ENCODE data around the gene TEX28. TPM values are rescaled to one million over a fixed set of nuclear protein-coding genes. Genes with fewer than 3 reads are reported as not detected.
A peak's percentile ranks its signal among the peaks of the same experiment; 100 is the strongest.
"Not testable (repeated sequence)": the region's sequence is repeated elsewhere in the genome, so short reads cannot be mapped to it uniquely, and the experiment has no call there.

TEX28 gene
- total and polyA plus RNA-seq, 11 donors = not detected

DNA sequence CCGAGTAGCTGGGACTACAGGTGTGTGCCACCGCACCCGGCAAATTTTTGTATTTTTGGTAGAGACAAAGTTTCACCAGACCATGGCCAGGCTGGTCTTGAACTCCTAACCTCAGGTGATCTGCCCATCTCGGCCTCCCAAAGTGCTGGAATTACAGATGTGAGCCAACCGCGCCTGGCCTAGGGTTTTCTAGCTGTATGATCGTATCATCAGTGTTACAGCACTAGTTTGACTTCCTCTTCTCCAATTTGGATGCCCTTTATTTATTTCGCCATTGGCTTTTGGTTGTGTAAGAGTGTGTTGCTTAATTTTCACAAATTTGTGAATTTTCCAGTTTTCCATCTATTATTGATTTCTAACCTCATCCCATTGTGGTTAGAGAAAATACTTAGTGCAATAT lies 5.9 kb upstream of the TEX28 start:
- WGBS, 4 donors = 87 to 92% (median 89%) methylated on average over 8 of the region's 8 CpGs
- ATAC-seq (no peak), DNase-seq (peak in 1 of 5 donors; percentile 19)
- H3K27me3 ChIP-seq = no peaks in the 10 kb centered on the region
- intact Hi-C loops (cut with DNase I) = no loop called here
- H3K9me3 ChIP-seq = no peaks in the 10 kb centered on the region
- no peak overlapping the region for H3K27ac ChIP-seq
- no peak for TF ChIP-seq POLR2A (IDR thresholded peaks at IDR 0.05)
- TF ChIP-seq, protein P1, sequence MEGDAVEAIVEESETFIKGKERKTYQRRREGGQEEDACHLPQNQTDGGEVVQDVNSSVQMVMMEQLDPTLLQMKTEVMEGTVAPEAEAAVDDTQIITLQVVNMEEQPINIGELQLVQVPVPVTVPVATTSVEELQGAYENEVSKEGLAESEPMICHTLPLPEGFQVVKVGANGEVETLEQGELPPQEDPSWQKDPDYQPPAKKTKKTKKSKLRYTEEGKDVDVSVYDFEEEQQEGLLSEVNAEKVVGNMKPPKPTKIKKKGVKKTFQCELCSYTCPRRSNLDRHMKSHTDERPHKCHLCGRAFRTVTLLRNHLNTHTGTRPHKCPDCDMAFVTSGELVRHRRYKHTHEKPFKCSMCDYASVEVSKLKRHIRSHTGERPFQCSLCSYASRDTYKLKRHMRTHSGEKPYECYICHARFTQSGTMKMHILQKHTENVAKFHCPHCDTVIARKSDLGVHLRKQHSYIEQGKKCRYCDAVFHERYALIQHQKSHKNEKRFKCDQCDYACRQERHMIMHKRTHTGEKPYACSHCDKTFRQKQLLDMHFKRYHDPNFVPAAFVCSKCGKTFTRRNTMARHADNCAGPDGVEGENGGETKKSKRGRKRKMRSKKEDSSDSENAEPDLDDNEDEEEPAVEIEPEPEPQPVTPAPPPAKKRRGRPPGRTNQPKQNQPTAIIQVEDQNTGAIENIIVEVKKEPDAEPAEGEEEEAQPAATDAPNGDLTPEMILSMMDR (IDR thresholded peaks at IDR 0.05) = no peak
- no peak overlapping the region for H3K4me3 ChIP-seq
- H3K36me3 ChIP-seq = no peaks in the 10 kb centered on the region
- no peaks in the 10 kb centered on the region for H3K4me1 ChIP-seq

GRCh38 chrX:154298312-154298711 lies 3.4 kb upstream of the TEX28 start:
- intact Hi-C loops (cut with DNase I) = no loop called here
- no peak for TF ChIP-seq POLR2A (IDR thresholded peaks at IDR 0.05)
- TF ChIP-seq, protein P1 (IDR thresholded peaks at IDR 0.05) = no peak
- H3K4me3 ChIP-seq = no peak overlapping the region
- DNase-seq = peak in 1 of 5 donors; percentile 2
- ATAC-seq = no peak
- no peak overlapping the region for H3K27ac ChIP-seq
- H3K9me3 ChIP-seq = no peaks in the 10 kb centered on the region
- no peaks in the 10 kb centered on the region for H3K27me3 ChIP-seq
- H3K4me1 ChIP-seq = no peaks in the 10 kb centered on the region
- 83 to 88% (median 86%) methylated on average over 7 of the region's 7 CpGs for WGBS, 4 donors
- H3K36me3 ChIP-seq = no peaks in the 10 kb centered on the region

- Histone ChIP-seq H3K4me3 (no peak overlapping the region), H3K27me3 (no peaks in the 10 kb centered on the region), H3K36me3 (no peaks in the 10 kb centered on the region), H3K9me3 (no peaks in the 10 kb centered on the region), H3K4me1 (no peaks in the 10 kb centered on the region), H3K27ac (no peak overlapping the region)
- WGBS, 4 donors = 86 to 93% (median 90%) methylated on average over 18 of the region's 18 CpGs
- TF ChIP-seq, protein P1 (IDR thresholded peaks at IDR 0.05) = no peak
- no peak for TF ChIP-seq POLR2A (IDR thresholded peaks at IDR 0.05)
- ATAC-seq (no peak), DNase-seq (peak in 1 of 5 donors; percentile 15)
- intact Hi-C loops (cut with DNase I) = no loop called here
These were observed 1.8 kb upstream of the TEX28 start for GRCh38 chrX:154296731-154297130.

- Histone ChIP-seq H3K27ac (no peak within 1 kb of the TSS), H3K4me3 (no peak within 1 kb of the TSS), H3K36me3 (no peaks in the 10 kb centered on the region), H3K27me3 (no peaks in the 10 kb centered on the region), H3K4me1 (no peaks in the 10 kb centered on the region), H3K9me3 (no peaks in the 10 kb centered on the region)
- 93 to 97% (median 95%) methylated on average over 31 to 37 of the region's 37 CpGs for WGBS, 4 donors
- ATAC-seq (no peak), DNase-seq (peak in 1 of 5 donors; percentile 18)
- intact Hi-C loops (cut with DNase I) = no loop called here
- no peak for TF ChIP-seq POLR2A (IDR thresholded peaks at IDR 0.05)
- TF ChIP-seq, protein P1 (IDR thresholded peaks at IDR 0.05) = no peak
These were observed 863 bp upstream of the TEX28 start, which contains the start of gene TKTL1 for GRCh38 chrX:154295664-154296310. TSS of gene TKTL1 (plus strand) at chrX:154295795. CDS start at chrX:154295860, 65 bp downstream.

DNA sequence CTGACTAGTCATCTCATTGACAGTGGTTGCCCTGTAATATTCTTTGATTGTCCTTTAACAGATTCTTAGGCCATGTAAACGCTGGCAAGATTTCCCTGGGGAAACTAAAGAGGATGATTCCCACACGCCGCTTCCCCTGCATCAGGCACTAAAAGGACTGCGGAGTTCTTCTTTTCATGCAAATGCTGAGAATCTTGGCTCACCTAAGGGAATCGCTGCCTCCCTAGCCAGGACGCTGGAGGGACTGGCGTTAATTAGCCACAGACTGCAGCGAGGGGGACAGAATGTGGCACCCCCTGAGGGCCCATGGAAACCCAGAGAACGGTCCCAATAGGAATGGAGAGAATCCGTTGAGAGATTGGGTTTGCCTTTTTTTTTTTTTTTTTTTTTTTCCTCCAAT lies 8.5 kb downstream of the TEX28 start:
- H3K27me3 ChIP-seq; ATAC-seq; H3K4me1 ChIP-seq; DNase-seq; intact Hi-C loops (cut with DNase I); H3K36me3 ChIP-seq; H3K9me3 ChIP-seq; H3K27ac ChIP-seq; H3K4me3 ChIP-seq: not testable (repeated sequence)
- WGBS, 4 donors = no CpG with 5 or more reads among the region's 10 CpGs

- ATAC-seq = peak; percentile 93 to 97 (median 96)
- intact Hi-C loops (cut with DNase I); H3K27me3 ChIP-seq; H3K9me3 ChIP-seq; H3K4me1 ChIP-seq; H3K36me3 ChIP-seq; H3K27ac ChIP-seq; H3K4me3 ChIP-seq; DNase-seq: not testable (repeated sequence)
- whole genome bisulfite sequencing, 4 donors = no CpG with 5 or more reads among the region's 23 CpGs
These were observed 10.2 kb downstream of the TEX28 start for GRCh38 chrX:154284489-154285338.

GRCh38 chrX:154269245-154269644 lies 25.7 kb downstream of the TEX28 start:
- H3K4me3 ChIP-seq; DNase-seq; H3K27ac ChIP-seq; H3K27me3 ChIP-seq; H3K4me1 ChIP-seq; H3K36me3 ChIP-seq; intact Hi-C loops (cut with DNase I); H3K9me3 ChIP-seq: not testable (repeated sequence)
- peak; percentile 51 to 85 (median 66) for ATAC-seq
- WGBS, 4 donors = no CpG with 5 or more reads among the region's 3 CpGs

Measured in heart left ventricle (tissue), 16 donors.